Astrocyte of the spinal cord (primary cell): ENCODE measurements around the gene JUND.

ENCODE experiments used
- DNase-seq: peaks from one replicate; pipeline ENCODE4 v3.0.0; 2011; ENCODE audit warnings: low read depth, low spot score
- H3K4me3 ChIP-seq: 2 replicates; pipeline ENCODE4 v1.5.1; 2011; ENCODE audit warnings: low read depth, mild to moderate bottlenecking, low read length, moderate library complexity
- CTCF ChIP-seq: IDR thresholded peaks from 2 replicates; pipeline ENCODE4 v1.5.1; 2012; ENCODE audit warnings: low read depth, mild to moderate bottlenecking, low read length, inconsistent platforms
- in situ Hi-C: cut with HindIII; loops from 2 replicates; pipeline ENCODE4 v1.10.0; 2017; ENCODE audit warnings: low sequenced_read_pairs

The JUND gene

GRCh38 chr19:18322759-18323460, 41.5 kb upstream of the JUND start, which contains the start of gene LSM4:
Gene LSM4, minus strand, starts transcription at chr19:18323076. Its CDS starts 56 bp downstream, at chr19:18323020.
- peak; percentile 98 for DNase-seq
- in situ Hi-C loops: no loop called here
- peak; percentile 42 for TF ChIP-seq CTCF
- peak within 1 kb of the TSS; percentile 82 for H3K4me3 ChIP-seq

- in situ Hi-C loops: no loop called here
- peak; percentile 37 for TF ChIP-seq CTCF
- peak overlapping the region; percentile 82 for H3K4me3 ChIP-seq
- peak; percentile 59 for DNase-seq
These were observed 40.9 kb upstream of the JUND start for GRCh38 chr19:18322318-18322758.

- in situ Hi-C loops: no loop called here
- DNase-seq: peak; percentile 2
- peak overlapping the region; percentile 82 for H3K4me3 ChIP-seq
- no peak for TF ChIP-seq CTCF
These were observed 40.3 kb upstream of the JUND start for GRCh38 chr19:18321734-18322102.

- in situ Hi-C loops: no loop called here
- no peak for TF ChIP-seq CTCF
- no peak for DNase-seq
- no peak overlapping the region for H3K4me3 ChIP-seq
These were observed 39.7 kb upstream of the JUND start for GRCh38 chr19:18320865-18321733.

- no peak for DNase-seq
- TF ChIP-seq CTCF: no peak
- in situ Hi-C loops: no loop called here
- H3K4me3 ChIP-seq: no peak overlapping the region
These were observed 38.2 kb upstream of the JUND start for GRCh38 chr19:18319591-18320135.

- no peak for TF ChIP-seq CTCF
- in situ Hi-C loops: no loop called here
- DNase-seq: no peak
- no peak overlapping the region for H3K4me3 ChIP-seq
These were observed 36.8 kb upstream of the JUND start for GRCh38 chr19:18317961-18318800.
